GM23248 (cell line): ENCODE data around the gene CXCL3. TPM values are rescaled to one million over a fixed set of nuclear protein-coding genes. Genes with fewer than 3 reads are reported as not detected.

Source experiments
- DNase-seq: peaks from one replicate; pipeline ENCODE4 v3.0.0-alpha.2; 2015
- H2AFZ ChIP-seq: fragments of 200-600 bp; sonication (generic); 2 replicates; pipeline ENCODE4 v1.6.1; 2016; ENCODE audit warnings: antibody characterized with exemption
- H3F3A ChIP-seq: fragments of 200-600 bp; sonication (generic); 2 replicates; pipeline ENCODE4 v1.6.1; 2016; ENCODE audit warnings: mild to moderate bottlenecking, antibody characterized with exemption, mixed run types; ENCODE audit not compliant: insufficient read depth
- H3K27ac ChIP-seq: fragments of 200-600 bp; sonication (generic); 2 replicates; pipeline ENCODE4 v1.5.1; 2016; ENCODE audit warnings: mild to moderate bottlenecking
- H3K27me3 ChIP-seq: fragments of 200-600 bp; sonication (generic); replicated peaks from 2 replicates; pipeline ENCODE4 v1.6.1; 2016; ENCODE audit warnings: mild to moderate bottlenecking; ENCODE audit not compliant: insufficient read depth
- H3K36me3 ChIP-seq: fragments of 200-600 bp; sonication (generic); 2 replicates; pipeline ENCODE4 v1.6.1; 2016; ENCODE audit warnings: low read depth, mild to moderate bottlenecking
- H3K4me1 ChIP-seq: fragments of 200-600 bp; sonication (generic); 2 replicates; pipeline ENCODE4 v1.6.1; 2016; ENCODE audit warnings: mild to moderate bottlenecking; ENCODE audit not compliant: insufficient read depth
- H3K4me2 ChIP-seq: fragments of 200-600 bp; sonication (generic); one replicate; pipeline ENCODE4 v1.6.1; 2016; ENCODE audit warnings: mild to moderate bottlenecking; ENCODE audit not compliant: unreplicated experiment
- H3K4me3 ChIP-seq: fragments of 200-600 bp; sonication (generic); 2 replicates; pipeline ENCODE4 v1.5.1; 2016; ENCODE audit warnings: mild to moderate bottlenecking
- H3K79me2 ChIP-seq: fragments of 200-600 bp; sonication (generic); 2 replicates; pipeline ENCODE4 v1.6.1; 2016; ENCODE audit warnings: mild to moderate bottlenecking; ENCODE audit not compliant: insufficient read depth
- H3K9ac ChIP-seq: fragments of 200-600 bp; sonication (generic); 2 replicates; pipeline ENCODE4 v1.6.1; 2016; ENCODE audit warnings: mild to moderate bottlenecking
- H3K9me2 ChIP-seq: fragments of 200-600 bp; sonication (generic); 2 replicates; pipeline ENCODE4 v1.6.1; 2016; ENCODE audit warnings: mixed run types, mild to moderate bottlenecking, moderate library complexity; ENCODE audit not compliant: insufficient read depth
- H3K9me3 ChIP-seq: fragments of 200-600 bp; sonication (generic); one replicate; pipeline ENCODE4 v1.6.1; 2017; ENCODE audit warnings: low read depth
- H4K20me1 ChIP-seq: fragments of 200-600 bp; sonication (generic); 2 replicates; pipeline ENCODE4 v1.6.0; 2016; ENCODE audit not compliant: insufficient read depth
- EZH2 ChIP-seq: fragments of 200-600 bp; sonication (generic); IDR thresholded peaks from 2 replicates; pipeline ENCODE4 v1.6.1; 2018; ENCODE audit warnings: antibody characterized with exemption, mild to moderate bottlenecking; ENCODE audit not compliant: insufficient read depth, poor library complexity, severe bottlenecking
- EZH2phosphoT487 ChIP-seq: fragments of 200-600 bp; sonication (generic); IDR thresholded peaks from 2 replicates; pipeline ENCODE4 v1.6.1; 2018; ENCODE audit warnings: antibody characterized with exemption, moderate library complexity, mild to moderate bottlenecking, low read depth; ENCODE audit not compliant: insufficient read depth
- WGBS, 2 experiments: methylation state at CpG; one replicate each; pipeline ENCODE4 v1.1.6; 2015 to 2017; ENCODE audit warnings: low lambda C conversion rate in 2 of 2, low coverage in 1 of 2; ENCODE audit errors: missing lambda C conversion rate in 2 of 2; 5-methylcytosine and 5-hydroxymethylcytosine counted together
- in situ Hi-C: fragments of 300-500 bp; cut with MboI; formaldehyde crosslinking; loops from 2 replicates; pipeline ENCODE4 v1.15.0; 2020
- polyA plus RNA-seq: library from polyadenylated mRNA; unstranded; fragments of >200 nt; fragmentation: Nextera tagmentation; extraction: Ambion mirVana; gene quantifications from 2 replicates; pipeline ENCODE4 v1.2.1, GENCODE V29; 2016
- total RNA-seq: library from RNA; depleted of rRNA; stranded (reverse); fragments of >200 nt; shearing (Covaris generic); gene quantifications from 2 replicates; pipeline ENCODE4 v1.2.3, GENCODE V29; 2014

The CXCL3 gene
- total and polyA plus RNA-seq, 2 experiments from 2014 or later: 3.0 TPM; not detected in 1

- DNase-seq: no peak
- Histone ChIP-seq H3K4me1 (peaks cover 20% of the 10 kb centered on the region), H3F3A (peaks cover 22% of the 10 kb centered on the region), H3K36me3 (no peaks in the 10 kb centered on the region), H3K27me3 (no peaks in the 10 kb centered on the region), H3K9ac (no peak overlapping the region), H4K20me1 (no peaks in the 10 kb centered on the region), H3K9me3 (no peaks in the 10 kb centered on the region), H3K79me2 (no peaks in the 10 kb centered on the region), H3K4me2 (no peak overlapping the region), H3K9me2 (no peaks in the 10 kb centered on the region), H3K4me3 (no peak overlapping the region), H3K27ac (no peak overlapping the region), H2AFZ (no peak overlapping the region)
- TF ChIP-seq EZH2phosphoT487 (no peak), EZH2 (no peak)
- WGBS, 2 experiments: 89 to 97% methylated on average over 2 of the region's 2 CpGs
- in situ Hi-C loops: no loop called here
These were observed 16.6 kb upstream of the CXCL3 start for GRCh38 chr4:74055096-74055495.

- 92 to 100% methylated on average over 1 of the region's 1 CpG for WGBS, 2 experiments
- H2AFZ ChIP-seq: no peak overlapping the region
- in situ Hi-C loops: no loop called here
- no peak for DNase-seq
- no peaks in the 10 kb centered on the region for H3K79me2 ChIP-seq
- no peak overlapping the region for H3K4me3 ChIP-seq
- H3K27me3 ChIP-seq: no peaks in the 10 kb centered on the region
- H3F3A ChIP-seq: peaks cover 22% of the 10 kb centered on the region
- H3K4me1 ChIP-seq: peaks cover 20% of the 10 kb centered on the region
- TF ChIP-seq EZH2 (no peak), EZH2phosphoT487 (no peak)
- H3K4me2 ChIP-seq: no peak overlapping the region
- H3K9me3 ChIP-seq: no peaks in the 10 kb centered on the region
- H3K36me3 ChIP-seq: no peaks in the 10 kb centered on the region
- no peak overlapping the region for H3K27ac ChIP-seq
- no peaks in the 10 kb centered on the region for H3K9me2 ChIP-seq
- H3K9ac ChIP-seq: no peak overlapping the region
- no peaks in the 10 kb centered on the region for H4K20me1 ChIP-seq
These were observed 16.1 kb upstream of the CXCL3 start for GRCh38 chr4:74054483-74055047.

GRCh38 chr4:74047152-74047551 lies 8.7 kb upstream of the CXCL3 start:
- Histone ChIP-seq H3K9me2 (no peaks in the 10 kb centered on the region), H2AFZ (no peak overlapping the region), H3K27me3 (no peaks in the 10 kb centered on the region), H3F3A (peaks cover 19% of the 10 kb centered on the region), H3K4me3 (no peak overlapping the region), H3K9me3 (no peaks in the 10 kb centered on the region), H3K79me2 (no peaks in the 10 kb centered on the region), H3K27ac (no peak overlapping the region), H3K4me1 (peaks cover 17% of the 10 kb centered on the region), H3K4me2 (no peak overlapping the region), H3K36me3 (no peaks in the 10 kb centered on the region), H4K20me1 (no peaks in the 10 kb centered on the region), H3K9ac (no peak overlapping the region)
- no peak for DNase-seq
- in situ Hi-C loops: no loop called here
- no peak for TF ChIP-seq EZH2
- no peak for TF ChIP-seq EZH2phosphoT487
- WGBS, 2 experiments: 43 to 47% methylated on average over 1 of the region's 1 CpG

GRCh38 chr4:74045772-74046171 lies 7.3 kb upstream of the CXCL3 start:
- no peak for DNase-seq
- no peak for TF ChIP-seq EZH2phosphoT487
- TF ChIP-seq EZH2: no peak
- Histone ChIP-seq H3K36me3 (no peaks in the 10 kb centered on the region), H3K9me3 (no peaks in the 10 kb centered on the region), H3K27me3 (no peaks in the 10 kb centered on the region), H2AFZ (no peak overlapping the region), H3K9me2 (no peaks in the 10 kb centered on the region), H4K20me1 (no peaks in the 10 kb centered on the region), H3K79me2 (no peaks in the 10 kb centered on the region), H3F3A (peaks cover 19% of the 10 kb centered on the region), H3K9ac (no peak overlapping the region), H3K4me1 (peaks cover 17% of the 10 kb centered on the region), H3K27ac (no peak overlapping the region), H3K4me2 (no peak overlapping the region), H3K4me3 (no peak overlapping the region)
- in situ Hi-C loops: no loop called here
- WGBS, 2 experiments: 98 to 99% methylated on average over 2 of the region's 2 CpGs

- no peak overlapping the region for H2AFZ ChIP-seq
- no peak for TF ChIP-seq EZH2phosphoT487
- TF ChIP-seq EZH2: no peak
- no peaks in the 10 kb centered on the region for H3K9me3 ChIP-seq
- no peak overlapping the region for H3K4me2 ChIP-seq
- in situ Hi-C loops: no loop called here
- H3K4me3 ChIP-seq: no peak overlapping the region
- H3F3A ChIP-seq: peaks cover 19% of the 10 kb centered on the region
- 87% methylated on average over 3 of the region's 3 CpGs for WGBS, 2 experiments
- H3K27ac ChIP-seq: no peak overlapping the region
- H3K4me1 ChIP-seq: peaks cover 17% of the 10 kb centered on the region
- H3K27me3 ChIP-seq: no peaks in the 10 kb centered on the region
- H3K79me2 ChIP-seq: no peaks in the 10 kb centered on the region
- DNase-seq: no peak
- H3K9ac ChIP-seq: no peak overlapping the region
- H4K20me1 ChIP-seq: no peaks in the 10 kb centered on the region
- no peaks in the 10 kb centered on the region for H3K36me3 ChIP-seq
- no peaks in the 10 kb centered on the region for H3K9me2 ChIP-seq
These were observed 6.8 kb upstream of the CXCL3 start for GRCh38 chr4:74045247-74045646.
